D721Med (cell line): ENCODE data around the gene COL1A2.

ENCODE experiments used
- DNase-seq: peaks from one replicate; pipeline ENCODE4 v3.0.0; 2011; ENCODE audit warnings: low spot score; ENCODE audit not compliant: insufficient read length
- FAIRE-seq: peaks from 2 replicates; lab custom pipeline; 2011; peaks lifted over from hg19 to GRCh38; lab: Jason Lieb, UNC
- TF ChIP-seq, protein P1 (sequence below): IDR thresholded peaks from 2 replicates; pipeline ENCODE4 v1.5.1; 2012; ENCODE audit warnings: mild to moderate bottlenecking, control low read depth; ENCODE audit not compliant: insufficient read depth; ENCODE audit errors: missing control alignments

Gene COL1A2

GRCh38 chr7:94394437-94395140 is at the start of gene COL1A2:
Gene COL1A2, plus strand, starts transcription at chr7:94394895. Its CDS starts 137 bp downstream, at chr7:94395032.
- DNase-seq = no peak

DNA sequence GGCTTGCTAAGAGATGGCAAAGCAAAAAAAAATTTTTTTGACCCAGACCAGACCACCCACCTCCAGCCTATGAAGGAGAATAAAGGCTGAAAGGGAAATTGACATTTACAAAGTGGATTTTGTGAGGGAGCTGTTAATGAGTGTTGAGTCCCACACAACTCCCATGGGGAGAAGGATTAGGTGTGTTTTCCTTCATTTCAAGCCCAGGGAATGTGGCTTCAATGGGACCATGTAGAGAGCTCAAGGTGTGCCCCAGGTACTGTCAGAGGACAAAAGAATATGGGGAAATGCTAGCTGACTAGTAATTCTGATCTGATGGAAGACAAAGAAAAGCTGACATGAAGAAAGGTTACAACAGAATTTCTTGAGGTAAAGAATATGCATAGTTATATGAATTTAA is 48.8 kb upstream of the COL1A2 start:
- FAIRE-seq (no peak), DNase-seq (no peak)
- TF ChIP-seq, protein P1, sequence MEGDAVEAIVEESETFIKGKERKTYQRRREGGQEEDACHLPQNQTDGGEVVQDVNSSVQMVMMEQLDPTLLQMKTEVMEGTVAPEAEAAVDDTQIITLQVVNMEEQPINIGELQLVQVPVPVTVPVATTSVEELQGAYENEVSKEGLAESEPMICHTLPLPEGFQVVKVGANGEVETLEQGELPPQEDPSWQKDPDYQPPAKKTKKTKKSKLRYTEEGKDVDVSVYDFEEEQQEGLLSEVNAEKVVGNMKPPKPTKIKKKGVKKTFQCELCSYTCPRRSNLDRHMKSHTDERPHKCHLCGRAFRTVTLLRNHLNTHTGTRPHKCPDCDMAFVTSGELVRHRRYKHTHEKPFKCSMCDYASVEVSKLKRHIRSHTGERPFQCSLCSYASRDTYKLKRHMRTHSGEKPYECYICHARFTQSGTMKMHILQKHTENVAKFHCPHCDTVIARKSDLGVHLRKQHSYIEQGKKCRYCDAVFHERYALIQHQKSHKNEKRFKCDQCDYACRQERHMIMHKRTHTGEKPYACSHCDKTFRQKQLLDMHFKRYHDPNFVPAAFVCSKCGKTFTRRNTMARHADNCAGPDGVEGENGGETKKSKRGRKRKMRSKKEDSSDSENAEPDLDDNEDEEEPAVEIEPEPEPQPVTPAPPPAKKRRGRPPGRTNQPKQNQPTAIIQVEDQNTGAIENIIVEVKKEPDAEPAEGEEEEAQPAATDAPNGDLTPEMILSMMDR = no peak

More at GRCh38 chr7:94394437-94395140, at the start of gene COL1A2:
- TF ChIP-seq, protein P1 = no peak
- no peak for FAIRE-seq

- TF ChIP-seq, protein P1 = no peak
- DNase-seq (no peak), FAIRE-seq (no peak)
Measured at GRCh38 chr7:94348142-94348541, 46.6 kb upstream of the COL1A2 start.

DNA sequence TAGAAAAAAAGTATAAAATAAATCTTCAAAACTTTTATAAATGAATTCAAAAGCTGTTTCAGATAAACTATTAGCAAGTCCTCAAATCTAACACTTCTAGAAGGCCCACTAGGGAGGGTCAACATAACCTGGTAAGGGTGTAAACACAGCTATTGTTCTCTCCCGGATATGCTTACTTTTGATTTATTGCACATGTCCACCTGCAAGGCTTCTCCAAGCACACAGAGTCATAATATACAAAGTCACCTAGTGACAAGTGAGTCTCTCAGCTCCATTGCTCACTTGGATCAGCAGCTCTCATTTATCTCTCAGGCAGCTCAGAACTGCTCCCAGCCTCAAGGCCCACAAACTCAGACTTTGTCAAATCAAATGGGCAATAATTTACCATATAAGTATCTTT is 44.0 kb upstream of the COL1A2 start:
- FAIRE-seq = no peak
- TF ChIP-seq, protein P1 = no peak
- DNase-seq = no peak

DNA sequence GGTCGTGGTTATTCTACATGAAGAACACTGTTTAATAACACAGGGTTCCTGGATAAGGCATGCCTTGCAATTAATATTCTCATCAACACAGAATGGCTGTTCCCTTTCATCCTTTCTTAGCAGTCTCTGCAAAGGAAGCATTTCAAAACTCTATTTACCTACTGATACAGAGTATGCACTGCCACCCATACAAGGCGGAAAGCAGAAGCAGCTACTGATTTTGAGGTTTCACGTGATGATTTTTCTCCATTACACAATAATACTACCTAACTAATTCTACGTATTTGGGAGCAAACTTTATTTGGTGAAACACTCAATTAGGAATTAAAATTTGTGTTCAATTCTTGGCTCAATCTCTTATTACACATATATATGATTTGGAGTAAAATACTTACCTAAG is 43.0 kb upstream of the COL1A2 start:
- FAIRE-seq (no peak), DNase-seq (no peak)
- TF ChIP-seq, protein P1 = no peak

DNA sequence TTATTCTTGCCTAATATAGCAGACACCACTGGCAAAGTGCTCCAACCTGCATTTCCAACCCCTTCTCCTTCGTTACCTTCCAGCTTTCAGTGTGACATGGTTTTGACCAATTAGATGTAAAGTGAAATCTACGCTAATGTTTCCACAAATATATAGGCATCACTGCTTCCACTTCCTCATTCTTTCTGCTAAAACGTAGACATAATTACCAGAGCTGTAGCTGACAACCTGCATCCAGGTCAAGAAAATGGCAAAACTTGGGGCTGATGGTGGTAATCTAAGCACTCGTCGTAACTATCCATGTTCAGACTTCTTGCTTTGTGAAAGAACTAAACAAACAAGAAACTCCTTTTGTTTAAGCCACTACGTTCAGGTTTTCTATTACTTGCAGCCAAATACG is 41.8 kb upstream of the COL1A2 start:
- TF ChIP-seq, protein P1 = no peak
- DNase-seq (no peak), FAIRE-seq (no peak)

GRCh38 chr7:94354953-94355352 is 39.7 kb upstream of the COL1A2 start:
- FAIRE-seq = no peak
- DNase-seq = no peak
- TF ChIP-seq, protein P1 = no peak
